ENCODE data around the gene EAF2.

The EAF2 gene

GRCh38 chr3:121895736-121896135, 60.7 kb downstream of the EAF2 start:
- POLR2A ChIA-PET: no interaction called here
- TF ChIP-seq, protein P1, sequence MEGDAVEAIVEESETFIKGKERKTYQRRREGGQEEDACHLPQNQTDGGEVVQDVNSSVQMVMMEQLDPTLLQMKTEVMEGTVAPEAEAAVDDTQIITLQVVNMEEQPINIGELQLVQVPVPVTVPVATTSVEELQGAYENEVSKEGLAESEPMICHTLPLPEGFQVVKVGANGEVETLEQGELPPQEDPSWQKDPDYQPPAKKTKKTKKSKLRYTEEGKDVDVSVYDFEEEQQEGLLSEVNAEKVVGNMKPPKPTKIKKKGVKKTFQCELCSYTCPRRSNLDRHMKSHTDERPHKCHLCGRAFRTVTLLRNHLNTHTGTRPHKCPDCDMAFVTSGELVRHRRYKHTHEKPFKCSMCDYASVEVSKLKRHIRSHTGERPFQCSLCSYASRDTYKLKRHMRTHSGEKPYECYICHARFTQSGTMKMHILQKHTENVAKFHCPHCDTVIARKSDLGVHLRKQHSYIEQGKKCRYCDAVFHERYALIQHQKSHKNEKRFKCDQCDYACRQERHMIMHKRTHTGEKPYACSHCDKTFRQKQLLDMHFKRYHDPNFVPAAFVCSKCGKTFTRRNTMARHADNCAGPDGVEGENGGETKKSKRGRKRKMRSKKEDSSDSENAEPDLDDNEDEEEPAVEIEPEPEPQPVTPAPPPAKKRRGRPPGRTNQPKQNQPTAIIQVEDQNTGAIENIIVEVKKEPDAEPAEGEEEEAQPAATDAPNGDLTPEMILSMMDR (IDR thresholded peaks at IDR 0.05; ENCODE audit: insufficient read depth, low read length, missing control alignments): no peak
- CTCF ChIA-PET: no interaction called here
- DNase-seq (ENCODE audit: low read depth, low spot score): no peak
- H3K4me3 ChIP-seq (ENCODE audit: low read depth, low read length): no peak overlapping the region

- no peak for DNase-seq (ENCODE audit: low read depth, low spot score)
- TF ChIP-seq, protein P1 (IDR thresholded peaks at IDR 0.05; ENCODE audit: insufficient read depth, low read length, missing control alignments): no peak
- H3K4me3 ChIP-seq (ENCODE audit: low read depth, low read length): no peak overlapping the region
- ChIA-PET CTCF (no interaction called here), POLR2A (no interaction called here)
Measured at GRCh38 chr3:121896823-121897222, 61.8 kb downstream of the EAF2 start.

DNA sequence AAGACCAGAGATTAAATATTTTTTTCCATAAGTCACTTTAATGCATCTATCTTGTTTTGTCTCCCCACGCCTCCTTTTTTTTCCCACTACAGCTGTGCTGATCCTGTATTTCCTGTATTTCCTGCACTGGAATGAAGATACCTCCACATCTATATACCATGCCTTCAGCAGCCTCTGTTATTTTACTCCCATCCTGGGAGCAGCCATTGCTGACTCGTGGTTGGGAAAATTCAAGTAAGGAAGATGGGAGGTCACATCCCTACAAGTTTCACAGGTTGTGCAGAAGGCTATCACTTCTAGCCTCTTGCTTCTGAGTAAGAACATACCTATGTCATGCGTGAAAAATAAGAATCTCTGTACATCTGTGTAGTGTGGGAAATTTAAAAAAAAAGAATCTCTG, 62.3 kb downstream of the EAF2 start:
- no peak overlapping the region for H3K4me3 ChIP-seq (ENCODE audit: low read depth, low read length)
- ChIA-PET POLR2A (no interaction called here), CTCF (no interaction called here)
- TF ChIP-seq, protein P1 (IDR thresholded peaks at IDR 0.05; ENCODE audit: insufficient read depth, low read length, missing control alignments): no peak
- DNase-seq (ENCODE audit: low read depth, low spot score): no peak

- DNase-seq (ENCODE audit: low read depth, low spot score): no peak
- ChIA-PET CTCF (no interaction called here), POLR2A (no interaction called here)
- TF ChIP-seq, protein P1 (IDR thresholded peaks at IDR 0.05; ENCODE audit: insufficient read depth, low read length, missing control alignments): no peak
- no peak overlapping the region for H3K4me3 ChIP-seq (ENCODE audit: low read depth, low read length)
Measured at GRCh38 chr3:121913305-121913990, 78.4 kb downstream of the EAF2 start.

DNA sequence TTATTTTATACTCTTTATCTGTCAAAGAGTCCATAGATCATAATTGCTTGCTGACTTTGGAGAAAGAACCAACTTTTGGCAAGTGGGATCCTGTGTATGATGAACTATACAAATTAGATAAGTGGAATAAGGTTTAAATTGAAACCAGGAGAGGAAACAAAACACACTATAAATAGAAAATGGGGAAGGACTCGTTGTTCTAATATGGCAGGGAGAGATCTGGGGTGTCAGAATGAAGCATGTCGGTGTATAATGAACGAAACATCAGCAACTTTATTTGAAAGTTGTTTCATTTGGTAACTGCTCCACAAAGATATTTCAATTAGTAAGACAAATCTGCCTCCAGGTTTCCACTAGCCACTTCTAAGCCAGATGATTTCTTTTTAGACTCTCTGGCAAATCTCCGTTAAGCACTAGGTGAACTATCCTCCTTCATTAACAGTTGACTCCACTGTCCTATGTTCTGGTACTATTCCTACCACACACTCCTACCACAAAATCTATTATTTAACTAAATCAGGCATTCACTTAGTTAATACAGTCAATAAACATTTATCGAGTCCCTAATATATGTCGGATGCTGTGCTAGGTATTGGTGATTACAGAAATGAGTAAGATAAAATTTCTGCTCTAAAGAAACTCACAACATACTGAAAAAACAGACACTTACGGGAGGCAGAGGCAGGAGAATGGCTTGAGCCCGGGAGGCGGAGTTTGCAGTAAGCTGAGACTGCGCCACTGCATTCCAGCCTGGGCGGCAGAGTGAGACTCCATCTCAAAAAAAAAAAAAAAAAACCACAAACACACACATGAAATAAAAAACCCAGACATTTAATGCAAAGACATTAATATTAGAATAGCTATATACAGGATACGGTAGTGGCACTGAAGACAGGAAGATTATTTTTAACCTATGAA, 79.3 kb downstream of the EAF2 start:
- ChIA-PET CTCF (no interaction called here), POLR2A (no interaction called here)
- TF ChIP-seq, protein P1 (IDR thresholded peaks at IDR 0.05; ENCODE audit: insufficient read depth, low read length, missing control alignments): no peak
- H3K4me3 ChIP-seq (ENCODE audit: low read depth, low read length): no peak overlapping the region
- no peak for DNase-seq (ENCODE audit: low read depth, low spot score)

- ChIA-PET POLR2A (interaction anchor here (1.1 kb wide), 1 partner anchor 24 kb away, joined by 3 read pairs; no protein-coding TSS in a partner anchor), CTCF (no interaction called here)
- no peak for DNase-seq (ENCODE audit: low read depth, low spot score)
Measured at GRCh38 chr3:121916189-121916588, 81.2 kb downstream of the EAF2 start.

More at GRCh38 chr3:121916189-121916588, 81.2 kb downstream of the EAF2 start:
- no peak overlapping the region for H3K4me3 ChIP-seq (ENCODE audit: low read depth, low read length)
- TF ChIP-seq, protein P1 (IDR thresholded peaks at IDR 0.05; ENCODE audit: insufficient read depth, low read length, missing control alignments): no peak
